Fibroblast of the conjunctiva (primary cell): Measurements from ENCODE around the gene WSB2.
"Not testable (repeated sequence)": the region's sequence is repeated elsewhere in the genome, so short reads cannot be mapped to it uniquely, and the experiment has no call there.

ENCODE experiments used
- DNase-seq: peaks from one replicate; pipeline ENCODE4 v3.0.0-alpha.2; 2010; ENCODE audit warnings: low read depth

Gene WSB2

DNA sequence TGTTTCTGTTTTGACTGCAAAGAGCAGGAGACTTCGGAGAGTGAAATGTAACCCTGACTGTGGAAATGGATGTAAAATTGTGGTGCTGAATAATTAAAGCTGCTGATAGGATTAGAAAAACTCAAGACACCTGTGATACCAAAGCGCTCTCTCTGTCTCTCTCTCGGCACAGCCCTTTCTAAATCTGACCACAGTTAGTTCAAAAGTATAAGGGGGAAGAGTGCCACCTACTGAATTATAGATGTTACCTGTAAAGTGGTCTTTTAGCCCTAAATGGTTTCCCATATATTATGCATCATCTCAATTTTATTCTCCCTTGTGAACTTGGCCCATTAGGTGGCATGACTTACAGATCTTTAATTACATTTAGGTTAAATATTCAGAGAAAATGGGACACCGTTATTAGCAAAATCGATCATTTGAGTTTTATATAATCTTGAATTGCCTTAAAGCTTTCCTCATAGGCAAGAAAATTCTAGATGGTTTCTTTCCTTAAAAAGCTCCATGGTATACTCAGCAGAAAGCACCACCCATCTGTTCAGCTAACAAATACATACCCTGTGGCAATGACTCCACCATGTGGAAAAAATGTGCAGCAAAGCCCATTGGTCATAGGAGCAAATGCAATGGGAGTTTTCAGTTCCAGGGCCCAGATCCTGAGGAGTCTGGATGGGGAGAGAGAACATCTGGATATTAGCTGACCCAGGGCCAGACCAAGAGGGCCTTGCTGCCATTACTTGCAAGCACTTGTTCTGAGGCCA is 26.4 kb downstream of the WSB2 start:
- no peak for DNase-seq

DNA sequence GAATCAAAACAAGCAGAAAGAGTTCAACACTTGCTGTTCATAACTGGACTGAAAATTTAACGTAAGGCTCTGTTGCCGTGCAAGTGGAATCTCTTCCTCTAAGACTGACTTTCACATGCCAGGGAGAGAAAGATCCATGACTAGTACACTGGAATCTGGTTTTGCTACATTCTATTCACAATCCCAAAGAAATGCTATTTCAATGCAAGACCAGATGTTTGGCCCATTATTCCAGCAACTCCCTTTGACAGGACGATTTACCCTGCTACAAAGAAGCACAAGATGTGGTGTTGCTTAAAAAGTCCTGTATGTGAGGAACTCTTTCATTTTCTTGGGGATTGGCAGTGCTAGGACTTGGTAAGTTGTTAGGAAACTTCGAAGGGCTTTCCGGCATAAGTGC is 27.1 kb downstream of the WSB2 start:
- no peak for DNase-seq

DNA sequence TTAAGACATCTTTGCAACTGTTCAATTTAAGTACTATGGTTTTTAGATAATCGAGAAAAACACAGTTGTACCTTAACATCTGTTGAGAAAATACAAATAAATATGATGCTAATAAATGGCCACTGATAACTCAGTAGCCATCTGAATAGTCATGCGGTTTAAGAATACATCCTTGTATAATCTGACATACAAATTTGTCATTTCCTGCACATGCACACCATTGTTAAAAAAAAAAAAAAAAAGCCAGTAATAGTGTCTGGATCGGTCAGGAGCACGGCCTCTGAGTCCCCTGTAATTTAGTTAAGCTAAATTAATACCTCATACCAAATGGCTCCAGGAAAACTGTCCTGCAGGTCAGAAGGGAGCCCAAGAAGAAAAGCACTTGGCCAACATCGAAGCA is 27.7 kb downstream of the WSB2 start:
- DNase-seq = no peak

- DNase-seq = no peak
Measured at GRCh38 chr12:118032188-118032587, 28.8 kb downstream of the WSB2 start.

DNA sequence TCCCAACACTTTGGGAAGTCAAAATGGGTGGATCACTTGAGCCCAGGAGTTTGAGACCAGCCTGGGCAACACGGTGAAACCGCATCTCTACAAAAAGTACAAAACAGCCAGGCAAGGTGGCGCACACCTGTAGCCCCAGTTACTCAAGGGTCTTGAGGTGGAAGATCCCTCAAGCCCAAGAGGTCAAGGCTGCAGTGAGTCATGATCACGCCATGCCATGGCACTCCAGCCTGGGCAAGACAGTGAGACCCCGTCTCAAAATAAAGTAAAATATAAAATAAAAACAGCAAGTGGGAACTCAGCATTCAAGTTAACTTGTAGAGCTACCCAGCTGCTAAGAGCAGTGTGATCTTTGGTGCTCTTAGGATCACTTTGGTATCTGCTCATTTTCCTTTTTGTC is 31.8 kb downstream of the WSB2 start:
- DNase-seq = no peak

DNA sequence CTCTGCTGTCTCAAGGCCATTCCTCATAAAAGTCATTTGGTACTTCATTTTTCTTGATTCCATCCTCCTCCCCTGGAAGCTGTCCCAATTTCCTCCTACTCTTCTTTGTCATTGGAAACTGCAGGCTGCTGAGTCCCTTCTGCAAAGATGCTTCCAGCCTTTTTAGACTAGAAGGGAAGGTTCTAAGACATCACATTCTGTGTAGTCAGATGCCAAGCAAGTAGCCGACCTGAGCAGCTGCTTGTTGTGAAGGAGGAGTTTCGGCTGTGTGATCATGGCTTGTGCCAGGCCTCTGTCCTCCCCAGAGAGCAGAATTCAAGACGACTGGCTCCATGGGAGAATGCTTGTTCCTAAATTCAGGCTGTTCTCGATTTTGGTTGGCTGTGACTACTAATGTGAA is 35.8 kb downstream of the WSB2 start:
- DNase-seq = no peak

DNA sequence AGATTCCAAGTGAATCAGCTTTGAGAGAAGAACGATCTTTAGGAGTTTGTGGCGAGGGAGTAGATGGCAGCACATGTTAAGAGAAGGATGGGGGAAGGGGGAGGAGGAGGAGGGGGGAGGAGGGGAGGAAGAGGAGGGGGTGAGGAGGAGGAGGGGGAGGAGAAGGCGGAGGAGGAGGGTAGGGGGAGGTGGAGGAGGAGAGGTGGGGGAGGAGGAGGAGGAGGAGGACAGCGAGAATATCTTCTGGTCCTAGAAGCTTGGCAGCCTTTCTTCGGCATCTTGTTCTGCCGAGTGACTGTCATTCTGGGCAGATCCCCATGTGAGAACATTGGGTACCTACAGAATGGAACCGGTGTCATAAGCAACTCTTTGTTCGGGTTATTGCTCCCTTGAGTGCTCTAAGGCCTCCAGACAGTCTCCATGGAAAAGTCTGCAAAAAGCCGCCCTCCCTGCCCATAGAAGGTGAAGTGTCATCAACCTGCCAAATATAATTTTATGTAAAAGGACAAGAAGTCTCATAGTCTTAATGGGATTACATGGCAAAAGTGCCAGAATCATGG is 37.6 kb downstream of the WSB2 start:
- DNase-seq = no peak

GRCh38 chr12:118022728-118023109 is 38.3 kb downstream of the WSB2 start:
- DNase-seq = no peak

GRCh38 chr12:118022097-118022727 is 38.8 kb downstream of the WSB2 start:
- not testable (repeated sequence) for DNase-seq

DNA sequence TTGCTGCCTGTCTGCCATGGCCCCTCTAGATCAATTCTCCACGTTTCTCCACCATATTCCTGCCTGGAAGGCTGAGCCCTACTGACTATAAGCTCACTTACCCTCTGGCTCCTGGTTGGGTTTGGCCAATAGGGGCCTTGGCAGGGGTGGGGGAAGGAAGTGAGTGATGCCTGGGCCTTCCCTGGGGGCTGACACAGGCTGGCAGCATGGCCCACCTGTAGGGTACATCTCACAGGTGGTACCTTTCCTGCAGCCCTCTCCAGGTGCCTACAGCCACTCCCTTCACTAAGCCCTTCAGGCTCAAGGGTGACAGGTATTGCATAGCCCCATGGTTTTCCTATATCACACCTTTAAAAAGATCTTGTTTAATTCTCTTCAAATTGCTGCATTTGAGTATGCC is 40.9 kb downstream of the WSB2 start:
- no peak for DNase-seq

DNA sequence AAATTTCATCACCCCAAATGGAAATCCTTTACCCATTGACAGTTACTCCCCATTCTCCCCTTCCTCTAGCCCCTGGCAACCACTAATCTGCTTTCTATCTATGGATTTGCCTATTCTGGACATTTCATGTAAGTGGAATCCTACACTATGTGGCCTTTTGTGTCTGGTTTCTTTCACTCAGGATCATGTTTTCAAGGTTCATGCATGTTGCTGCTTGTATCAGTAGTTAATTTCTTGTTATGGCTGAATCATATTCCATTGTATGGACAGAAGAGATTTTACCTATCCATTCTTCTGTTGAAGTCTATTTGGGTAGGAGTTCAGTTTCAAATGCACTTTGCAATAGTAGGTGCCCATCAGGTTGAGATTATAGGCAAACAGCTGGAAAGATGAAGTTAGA is 43.1 kb downstream of the WSB2 start:
- DNase-seq = no peak

- DNase-seq = peak; percentile 95
Measured at GRCh38 chr12:118016424-118017264, 44.3 kb downstream of the WSB2 start, which contains the start of gene RFC5. Gene RFC5 (plus strand): TSS chr12:118016703. CDS start chr12:118016828, 125 bp downstream.

GRCh38 chr12:118015944-118016343 is 45.0 kb downstream of the WSB2 start:
- no peak for DNase-seq

GRCh38 chr12:118015306-118015705 is 45.7 kb downstream of the WSB2 start:
- no peak for DNase-seq

DNA sequence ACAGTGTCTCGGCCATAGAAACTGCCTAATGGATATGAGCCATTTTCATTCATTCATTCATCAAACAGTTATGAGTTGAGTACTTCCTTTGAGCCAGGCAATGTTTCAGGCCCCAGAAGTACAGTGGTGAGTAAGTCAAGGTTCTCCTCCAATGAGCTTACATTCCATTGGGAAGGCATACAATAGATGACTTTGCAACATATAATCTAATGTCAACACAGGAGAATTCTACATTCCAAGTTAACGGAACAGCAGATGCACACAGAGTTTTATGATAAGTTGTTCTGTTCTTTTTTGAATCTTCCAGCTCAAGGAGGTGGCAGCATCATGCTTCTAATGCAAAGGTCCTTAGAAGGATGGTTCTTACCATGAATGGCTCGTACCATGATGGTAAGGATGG is 47.7 kb downstream of the WSB2 start:
- no peak for DNase-seq

- DNase-seq = no peak
Measured at GRCh38 chr12:118011961-118012360, 49.0 kb downstream of the WSB2 start.

DNA sequence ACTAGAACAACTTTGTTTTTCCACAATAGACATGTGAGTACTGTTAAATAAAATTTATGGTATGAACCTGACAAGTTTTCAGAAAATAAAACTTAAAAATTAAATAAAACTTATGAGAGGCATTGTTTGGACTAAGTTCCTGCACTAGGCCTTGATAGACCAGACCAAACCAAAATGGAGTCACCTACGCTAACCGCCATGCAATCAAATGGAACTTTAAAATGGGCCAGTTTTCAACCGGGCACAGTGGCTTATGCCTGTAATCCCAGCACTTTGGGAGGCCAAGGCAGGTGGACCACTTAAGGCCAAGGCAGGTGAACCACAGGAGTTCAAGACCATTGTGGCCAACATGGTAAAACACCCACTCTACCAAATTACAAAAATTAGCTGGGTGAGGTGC is 49.6 kb downstream of the WSB2 start:
- no peak for DNase-seq

DNA sequence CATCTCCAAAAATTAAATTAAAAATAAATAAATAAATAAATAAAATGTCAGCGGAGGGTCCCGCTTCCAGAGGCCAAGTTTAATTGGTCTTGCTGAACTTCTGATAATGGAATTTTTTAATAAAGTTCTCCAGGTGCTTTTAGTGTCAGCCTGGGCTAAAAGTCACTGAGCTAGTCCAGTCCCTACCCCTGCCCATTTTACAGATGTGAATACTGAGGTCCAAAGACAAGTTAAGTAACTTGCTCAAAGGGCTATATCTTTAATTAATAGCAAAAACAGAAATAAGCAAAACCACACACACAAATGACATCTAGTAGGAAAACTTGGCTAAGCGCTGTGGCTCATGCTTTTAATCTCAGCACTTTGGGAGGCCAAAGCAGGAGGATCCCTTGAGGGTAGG is 50.1 kb downstream of the WSB2 start:
- DNase-seq = no peak

- not testable (repeated sequence) for DNase-seq
Measured at GRCh38 chr12:117999806-118000205, 61.2 kb downstream of the WSB2 start.

DNA sequence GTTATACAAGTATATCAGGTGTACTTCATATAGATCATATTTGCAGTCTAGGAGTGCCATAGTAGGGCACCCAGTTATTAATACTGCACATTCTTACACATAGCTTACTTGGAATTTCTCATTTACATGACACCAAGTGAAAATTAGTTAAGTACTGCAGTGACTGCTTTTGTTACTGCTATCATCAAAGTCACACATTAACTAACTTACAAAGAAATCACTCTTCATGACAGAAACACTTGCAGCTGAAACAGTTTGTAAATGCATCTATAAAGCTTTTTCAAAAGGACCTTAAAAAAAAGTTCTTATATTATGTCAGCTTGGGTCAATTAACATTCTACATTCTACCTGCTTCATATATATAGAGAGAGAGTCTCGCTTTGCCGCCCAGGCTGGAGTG is 62.3 kb downstream of the WSB2 start:
- DNase-seq = no peak

DNA sequence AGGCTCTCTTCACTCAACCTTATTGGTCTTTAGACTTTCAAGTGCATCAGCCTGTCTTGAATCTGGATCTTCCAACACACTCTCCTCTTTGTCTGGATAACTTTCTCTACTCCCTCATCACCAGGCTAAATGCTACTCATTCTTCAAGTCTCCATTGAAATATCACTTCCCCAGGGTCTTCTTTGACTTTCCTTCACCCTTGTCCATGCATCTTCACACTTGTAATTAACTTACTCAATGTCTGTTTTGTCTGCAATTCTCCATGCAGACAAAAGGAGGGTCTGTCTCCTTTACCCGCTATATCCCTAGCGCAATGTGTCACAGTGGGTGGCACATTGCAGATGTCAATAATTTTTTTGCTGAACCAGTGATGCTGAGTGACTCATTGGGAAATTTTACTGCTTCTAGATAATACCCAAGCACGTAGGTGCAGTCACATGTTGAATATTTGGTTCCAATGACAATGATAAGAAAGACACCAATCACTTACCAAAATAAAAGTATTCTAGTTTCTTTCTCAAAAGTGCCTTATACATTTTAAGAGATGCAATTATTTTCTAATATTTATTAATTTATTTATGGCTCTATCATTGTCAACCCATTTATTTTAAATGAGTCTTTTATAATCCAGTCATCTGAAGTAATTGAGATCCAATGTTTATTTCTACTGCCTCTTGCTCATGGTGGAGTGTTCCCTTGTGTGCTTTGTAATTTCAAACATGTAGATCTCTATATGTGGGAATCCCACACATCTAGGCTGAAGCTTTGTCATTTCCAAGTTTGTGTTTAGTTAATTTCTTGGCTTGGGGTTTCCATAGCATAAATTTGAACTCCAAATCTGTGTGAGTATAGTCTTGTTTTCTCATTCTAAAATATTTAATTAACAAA is 66.2 kb downstream of the WSB2 start:
- DNase-seq = no peak
